Endometrial microvascular endothelial cells (primary cell): ENCODE data around the gene KRTAP12-1. TPM values are rescaled to one million over a fixed set of nuclear protein-coding genes. Genes with fewer than 3 reads are reported as not detected.

Experiments
- in situ Hi-C: cut with HindIII; loops from 2 replicates; pipeline ENCODE4 v1.10.0; 2017; ENCODE audit warnings: low sequenced_read_pairs, low pct_unique_long_range_greater_than_20kb; ENCODE audit errors: inconsistent ontology term
- total RNA-seq: library from RNA; depleted of rRNA; stranded (reverse); fragments of >200 nt; gene quantifications from one replicate; pipeline ENCODE4 v1.2.3, GENCODE V29; 2015; ENCODE audit errors: inconsistent ontology term

The KRTAP12-1 gene
- total RNA-seq, result not detected

GRCh38 chr21:44681861-44682579 lies at the start of gene KRTAP12-1:
Gene KRTAP12-1 (minus strand): TSS chr21:44682163. CDS start chr21:44682123, 40 bp downstream.
- in situ Hi-C loops, result no loop called here

GRCh38 chr21:44730951-44731579 lies 49.1 kb upstream of the KRTAP12-1 start:
- in situ Hi-C loops, result no loop called here

GRCh38 chr21:44730028-44730395 lies 48.0 kb upstream of the KRTAP12-1 start:
- in situ Hi-C loops, result no loop called here

GRCh38 chr21:44729336-44730027 lies 47.5 kb upstream of the KRTAP12-1 start:
- in situ Hi-C loops, result no loop called here

- in situ Hi-C loops, result no loop called here
Observed at GRCh38 chr21:44728716-44729115, 46.8 kb upstream of the KRTAP12-1 start.

- in situ Hi-C loops, result no loop called here
Observed at GRCh38 chr21:44727757-44728156, 45.8 kb upstream of the KRTAP12-1 start.

GRCh38 chr21:44727321-44727720 lies 45.4 kb upstream of the KRTAP12-1 start:
- in situ Hi-C loops, result no loop called here

- in situ Hi-C loops, result no loop called here
Observed at GRCh38 chr21:44726826-44727225, 44.9 kb upstream of the KRTAP12-1 start.

- in situ Hi-C loops, result no loop called here
Observed at GRCh38 chr21:44724926-44725325, 43.0 kb upstream of the KRTAP12-1 start.

- in situ Hi-C loops, result no loop called here
Observed at GRCh38 chr21:44724196-44724595, 42.2 kb upstream of the KRTAP12-1 start.

- in situ Hi-C loops, result no loop called here
Observed at GRCh38 chr21:44723177-44724131, 41.5 kb upstream of the KRTAP12-1 start.

GRCh38 chr21:44722731-44723130 lies 40.8 kb upstream of the KRTAP12-1 start:
- in situ Hi-C loops, result no loop called here

- in situ Hi-C loops, result no loop called here
Observed at GRCh38 chr21:44720170-44720569, 38.2 kb upstream of the KRTAP12-1 start.

- in situ Hi-C loops, result no loop called here
Observed at GRCh38 chr21:44718571-44718970, 36.6 kb upstream of the KRTAP12-1 start.

GRCh38 chr21:44718093-44718492 lies 36.1 kb upstream of the KRTAP12-1 start:
- in situ Hi-C loops, result no loop called here

- in situ Hi-C loops, result no loop called here
Observed at GRCh38 chr21:44716984-44717383, 35.0 kb upstream of the KRTAP12-1 start.

- in situ Hi-C loops, result no loop called here
Observed at GRCh38 chr21:44714905-44715304, 32.9 kb upstream of the KRTAP12-1 start.

- in situ Hi-C loops, result no loop called here
Observed at GRCh38 chr21:44713846-44714245, 31.9 kb upstream of the KRTAP12-1 start.

GRCh38 chr21:44713130-44713529 lies 31.2 kb upstream of the KRTAP12-1 start:
- in situ Hi-C loops, result no loop called here
